IPS-15b (cell line): ENCODE data around the gene TCF3.
"Not testable (repeated sequence)": the region's sequence is repeated elsewhere in the genome, so short reads cannot be mapped to it uniquely, and the experiment has no call there.

Experiments used
- H3K27me3 ChIP-seq: one replicate; pipeline ENCODE4 v1.6.1; 2013; ENCODE audit warnings: low read length; ENCODE audit not compliant: control insufficient read depth, insufficient read depth
- H3K36me3 ChIP-seq: one replicate; pipeline ENCODE4 v1.6.1; 2013; ENCODE audit warnings: low read length; ENCODE audit not compliant: control insufficient read depth, insufficient read depth
- H3K4me1 ChIP-seq: one replicate; pipeline ENCODE4 v1.6.1; 2013; ENCODE audit warnings: mild to moderate bottlenecking, low read length; ENCODE audit not compliant: control insufficient read depth, insufficient read depth
- H3K4me3 ChIP-seq: one replicate; pipeline ENCODE4 v1.5.1; 2013; ENCODE audit warnings: low read depth, low read length
- H3K9ac ChIP-seq: one replicate; pipeline ENCODE4 v1.6.1; 2013; ENCODE audit warnings: low read depth, mild to moderate bottlenecking, low read length
- H3K9me3 ChIP-seq: one replicate; pipeline ENCODE4 v1.6.1; 2013; ENCODE audit warnings: mild to moderate bottlenecking, low read length; ENCODE audit not compliant: control insufficient read depth, insufficient read depth

TCF3 gene

GRCh38 chr19:1652471-1653299, at the start of gene TCF3:
TSS of gene TCF3 (minus strand) at chr19:1652615. CDS start at chr19:1650248, 2,367 bp downstream.
- Histone ChIP-seq H3K4me1 (peaks cover 2% of the 10 kb centered on the region), H3K9me3 (no peaks in the 10 kb centered on the region), H3K27me3 (no peaks in the 10 kb centered on the region), H3K9ac (peak within 1 kb of the TSS; percentile 98), H3K4me3 (peak within 1 kb of the TSS; percentile 81), H3K36me3 (peaks cover 22% of the 10 kb centered on the region)

GRCh38 chr19:1700733-1701663, 48.6 kb upstream of the TCF3 start:
- no peak overlapping the region for H3K4me3 ChIP-seq
- H3K36me3 ChIP-seq: no peaks in the 10 kb centered on the region
- no peaks in the 10 kb centered on the region for H3K9me3 ChIP-seq
- no peaks in the 10 kb centered on the region for H3K4me1 ChIP-seq
- peaks cover 7% of the 10 kb centered on the region for H3K27me3 ChIP-seq
- H3K9ac ChIP-seq: no peak overlapping the region

GRCh38 chr19:1699998-1700732, 47.8 kb upstream of the TCF3 start:
- H3K4me3 ChIP-seq: no peak overlapping the region
- no peak overlapping the region for H3K9ac ChIP-seq
- H3K27me3 ChIP-seq: peaks cover 5% of the 10 kb centered on the region

DNA sequence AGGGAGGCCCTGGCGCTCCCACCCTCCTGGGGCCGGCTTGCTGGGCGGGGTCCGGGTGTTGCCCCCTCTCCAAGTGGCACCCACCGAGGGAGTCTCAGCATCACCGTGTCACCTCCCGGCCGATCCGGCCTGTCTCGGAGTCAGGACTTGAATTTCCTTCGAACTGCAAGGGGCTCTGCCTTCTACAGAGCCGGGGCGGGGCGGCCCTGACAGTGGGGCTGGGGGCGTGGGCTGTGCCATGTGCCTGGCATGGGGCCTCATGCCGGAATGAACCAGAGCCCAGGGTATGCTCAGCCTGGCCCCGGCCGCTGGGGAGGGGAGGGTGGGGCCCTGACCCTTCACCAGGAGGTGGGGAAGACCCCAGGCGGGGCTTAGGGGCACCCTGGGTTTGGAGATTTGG, 47.0 kb upstream of the TCF3 start:
- Histone ChIP-seq H3K9me3 (no peaks in the 10 kb centered on the region), H3K4me1 (no peaks in the 10 kb centered on the region), H3K4me3 (no peak overlapping the region), H3K9ac (no peak overlapping the region), H3K36me3 (no peaks in the 10 kb centered on the region), H3K27me3 (peaks cover 6% of the 10 kb centered on the region)

More at GRCh38 chr19:1699998-1700732, 47.8 kb upstream of the TCF3 start:
- no peaks in the 10 kb centered on the region for H3K36me3 ChIP-seq
- H3K4me1 ChIP-seq: no peaks in the 10 kb centered on the region
- no peaks in the 10 kb centered on the region for H3K9me3 ChIP-seq

GRCh38 chr19:1698636-1699035, 46.2 kb upstream of the TCF3 start:
- no peak overlapping the region for H3K9ac ChIP-seq
- H3K36me3 ChIP-seq: no peaks in the 10 kb centered on the region
- H3K4me1 ChIP-seq: no peaks in the 10 kb centered on the region
- no peak overlapping the region for H3K4me3 ChIP-seq
- no peaks in the 10 kb centered on the region for H3K9me3 ChIP-seq
- H3K27me3 ChIP-seq: peaks cover 10% of the 10 kb centered on the region

DNA sequence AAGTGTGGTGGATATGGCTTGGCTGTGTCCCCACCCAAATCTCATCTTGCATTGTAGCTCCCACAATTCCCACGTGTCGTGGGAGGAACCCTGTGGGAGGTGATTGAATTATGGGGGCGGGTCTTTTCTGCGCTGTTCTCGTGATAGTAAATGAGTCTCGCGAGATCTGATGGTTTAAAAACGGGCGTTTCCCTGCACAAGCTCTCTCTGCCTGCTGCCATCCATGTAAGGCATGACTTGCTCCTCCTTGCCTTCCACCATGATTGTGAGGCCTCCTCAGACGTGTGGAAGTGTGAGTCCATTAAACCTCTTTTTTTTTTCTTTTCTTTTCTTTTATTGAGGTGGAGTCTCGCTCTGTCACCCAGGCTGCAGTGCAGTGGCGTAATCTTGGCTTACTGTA, 43.1 kb upstream of the TCF3 start:
- peaks cover 22% of the 10 kb centered on the region for H3K27me3 ChIP-seq
- H3K4me1 ChIP-seq, H3K9ac ChIP-seq, H3K4me3 ChIP-seq, H3K36me3 ChIP-seq, H3K9me3 ChIP-seq: not testable (repeated sequence)

GRCh38 chr19:1691589-1692290, 39.3 kb upstream of the TCF3 start:
- peaks cover 29% of the 10 kb centered on the region for H3K27me3 ChIP-seq
- H3K4me3 ChIP-seq: no peak overlapping the region
- H3K9ac ChIP-seq: no peak overlapping the region
- H3K36me3 ChIP-seq: no peaks in the 10 kb centered on the region
- no peaks in the 10 kb centered on the region for H3K9me3 ChIP-seq
- peaks cover 2% of the 10 kb centered on the region for H3K4me1 ChIP-seq

- H3K9ac ChIP-seq: no peak overlapping the region
- peaks cover 29% of the 10 kb centered on the region for H3K27me3 ChIP-seq
- no peaks in the 10 kb centered on the region for H3K9me3 ChIP-seq
- H3K36me3 ChIP-seq: no peaks in the 10 kb centered on the region
- H3K4me3 ChIP-seq: peak overlapping the region; percentile 53
- peaks cover 2% of the 10 kb centered on the region for H3K4me1 ChIP-seq
Measured at GRCh38 chr19:1690699-1691307, 38.4 kb upstream of the TCF3 start.

DNA sequence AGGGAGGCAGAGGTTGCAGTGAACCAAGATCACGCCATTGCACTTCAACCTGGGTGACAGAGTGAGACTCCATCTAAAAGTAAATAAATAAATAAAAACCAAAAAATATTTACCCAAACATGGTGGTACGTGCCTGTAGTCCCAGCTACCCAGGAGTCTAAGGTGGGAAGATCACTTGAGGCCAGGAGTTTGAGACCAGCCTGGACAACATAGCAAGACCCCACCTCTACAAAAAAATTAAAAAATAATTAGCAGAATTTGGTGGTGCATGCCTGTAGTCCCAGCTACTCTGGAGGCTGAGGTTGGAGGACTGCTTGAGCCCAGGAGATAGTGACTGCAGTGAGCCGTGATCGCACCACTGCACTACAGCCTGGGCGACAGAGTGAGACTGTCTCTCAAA, 33.4 kb upstream of the TCF3 start:
- not testable (repeated sequence) for H3K36me3 ChIP-seq, H3K9me3 ChIP-seq, H3K4me1 ChIP-seq, H3K9ac ChIP-seq, H3K4me3 ChIP-seq
- H3K27me3 ChIP-seq: peaks cover 11% of the 10 kb centered on the region

DNA sequence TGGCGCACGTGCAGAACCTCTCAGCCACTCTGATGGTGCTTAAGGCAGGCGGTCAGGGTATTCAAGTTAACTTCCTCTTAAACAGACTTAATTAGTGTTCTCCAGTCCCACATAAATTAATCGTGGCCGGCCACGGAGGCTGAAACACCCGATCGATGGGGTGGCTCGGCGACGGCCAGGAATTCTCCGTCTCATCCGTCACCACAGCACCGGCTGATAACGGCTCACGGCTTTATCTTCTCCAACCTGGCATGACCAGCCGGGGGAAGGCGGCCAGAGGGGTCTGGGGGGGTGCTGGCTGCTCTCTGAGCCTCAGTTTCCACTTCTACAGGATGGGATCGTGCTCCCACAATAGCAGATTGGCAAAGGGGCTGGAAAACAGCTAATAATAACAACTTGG, 32.6 kb upstream of the TCF3 start:
- Histone ChIP-seq H3K36me3 (no peaks in the 10 kb centered on the region), H3K4me3 (no peak overlapping the region), H3K27me3 (peaks cover 5% of the 10 kb centered on the region), H3K4me1 (peaks cover 2% of the 10 kb centered on the region), H3K9ac (no peak overlapping the region), H3K9me3 (no peaks in the 10 kb centered on the region)

DNA sequence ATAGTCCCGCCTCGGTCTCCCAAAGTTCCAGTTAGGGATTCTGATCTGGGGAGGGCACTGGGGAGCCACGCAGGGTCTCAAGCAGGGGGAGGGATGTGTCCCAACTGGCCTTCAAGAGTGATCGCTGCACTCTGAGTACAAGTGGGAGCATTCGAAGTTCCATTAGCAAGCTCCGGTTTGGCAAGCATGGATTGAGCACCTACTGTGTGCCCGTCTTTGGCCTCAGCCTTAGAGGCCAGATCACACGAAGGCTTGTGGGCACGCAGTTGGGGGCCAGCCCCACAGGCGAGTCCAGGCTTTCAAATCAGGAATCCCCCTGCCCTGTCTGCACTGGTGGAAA, 32.1 kb upstream of the TCF3 start:
- H3K36me3 ChIP-seq: no peaks in the 10 kb centered on the region
- no peak overlapping the region for H3K4me3 ChIP-seq
- peaks cover 4% of the 10 kb centered on the region for H3K27me3 ChIP-seq
- no peak overlapping the region for H3K9ac ChIP-seq
- H3K4me1 ChIP-seq: peaks cover 2% of the 10 kb centered on the region
- no peaks in the 10 kb centered on the region for H3K9me3 ChIP-seq
